22Rv1 (cell line): ENCODE results near the gene AK9.

Experiments used
- H3K27ac ChIP-seq: fragments of 450-650 bp; 2 replicates; pipeline ENCODE4 v1.5.1; 2017
- ZFX ChIP-seq: fragments of 450-650 bp; IDR thresholded peaks from 2 replicates; pipeline ENCODE4 v1.6.1; 2017; ENCODE audit warnings: antibody characterized with exemption, borderline replicate concordance
- TF ChIP-seq, protein P1 (sequence below): fragments of 450-650 bp; IDR thresholded peaks from 2 replicates; pipeline ENCODE4 v1.5.1; 2017; ENCODE audit warnings: mild to moderate bottlenecking

AK9 gene

DNA sequence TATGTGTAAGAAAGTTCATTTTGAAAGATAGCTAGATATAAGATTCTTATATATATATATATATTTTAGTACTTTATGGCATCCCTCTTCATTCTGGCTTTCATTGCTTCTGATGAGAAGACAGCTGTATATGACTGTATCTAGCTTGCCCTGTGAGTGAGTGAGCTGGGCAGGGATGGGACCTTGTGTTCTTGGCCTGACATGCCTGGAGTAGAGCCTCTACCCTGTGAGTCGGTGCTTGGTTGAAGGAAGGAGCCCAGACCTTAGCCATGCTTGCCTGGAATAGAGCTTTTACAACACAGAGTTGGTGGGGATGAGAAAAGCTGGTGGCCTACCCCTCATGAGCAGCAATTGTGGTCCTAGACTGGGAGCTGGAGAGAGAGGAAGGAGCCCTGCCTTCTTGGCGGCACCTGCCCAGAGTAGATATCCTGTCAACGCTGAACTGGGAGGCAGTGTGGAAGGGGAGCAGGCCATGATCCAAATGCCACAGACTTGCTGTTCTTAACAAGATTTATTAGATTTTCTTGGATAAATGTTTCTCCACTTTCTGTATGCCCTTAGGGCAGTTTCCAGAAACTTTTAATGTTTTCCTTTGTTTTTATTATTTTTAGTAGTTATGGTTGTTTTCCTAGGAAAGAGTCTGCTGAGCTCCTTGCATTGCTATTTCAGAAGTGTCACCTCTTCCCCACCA lies 31.7 kb upstream of the AK9 start:
- TF ChIP-seq, protein P1, sequence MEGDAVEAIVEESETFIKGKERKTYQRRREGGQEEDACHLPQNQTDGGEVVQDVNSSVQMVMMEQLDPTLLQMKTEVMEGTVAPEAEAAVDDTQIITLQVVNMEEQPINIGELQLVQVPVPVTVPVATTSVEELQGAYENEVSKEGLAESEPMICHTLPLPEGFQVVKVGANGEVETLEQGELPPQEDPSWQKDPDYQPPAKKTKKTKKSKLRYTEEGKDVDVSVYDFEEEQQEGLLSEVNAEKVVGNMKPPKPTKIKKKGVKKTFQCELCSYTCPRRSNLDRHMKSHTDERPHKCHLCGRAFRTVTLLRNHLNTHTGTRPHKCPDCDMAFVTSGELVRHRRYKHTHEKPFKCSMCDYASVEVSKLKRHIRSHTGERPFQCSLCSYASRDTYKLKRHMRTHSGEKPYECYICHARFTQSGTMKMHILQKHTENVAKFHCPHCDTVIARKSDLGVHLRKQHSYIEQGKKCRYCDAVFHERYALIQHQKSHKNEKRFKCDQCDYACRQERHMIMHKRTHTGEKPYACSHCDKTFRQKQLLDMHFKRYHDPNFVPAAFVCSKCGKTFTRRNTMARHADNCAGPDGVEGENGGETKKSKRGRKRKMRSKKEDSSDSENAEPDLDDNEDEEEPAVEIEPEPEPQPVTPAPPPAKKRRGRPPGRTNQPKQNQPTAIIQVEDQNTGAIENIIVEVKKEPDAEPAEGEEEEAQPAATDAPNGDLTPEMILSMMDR: no peak
- TF ChIP-seq ZFX: no peak
- H3K27ac ChIP-seq: no peak overlapping the region

DNA sequence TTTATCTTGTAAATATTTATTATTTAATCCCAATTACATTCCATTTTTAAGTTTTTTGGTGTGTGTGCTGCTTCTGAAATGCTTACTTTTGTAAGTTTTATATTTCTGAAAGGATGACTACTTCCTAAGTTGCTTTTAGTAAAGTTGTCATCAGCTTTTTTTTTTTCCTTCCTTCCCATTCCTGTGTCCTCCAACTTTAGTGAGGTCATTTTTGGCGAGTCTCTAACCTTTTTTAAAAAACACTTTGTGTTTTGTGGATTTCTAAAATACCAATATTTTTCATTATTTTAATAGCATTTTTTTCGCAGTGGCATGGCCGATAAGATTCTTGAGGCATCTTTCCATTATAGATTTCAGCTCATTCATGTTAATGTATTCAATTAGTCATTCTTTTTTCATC lies 31.0 kb upstream of the AK9 start:
- no peak overlapping the region for H3K27ac ChIP-seq
- TF ChIP-seq, protein P1: no peak
- no peak for TF ChIP-seq ZFX

DNA sequence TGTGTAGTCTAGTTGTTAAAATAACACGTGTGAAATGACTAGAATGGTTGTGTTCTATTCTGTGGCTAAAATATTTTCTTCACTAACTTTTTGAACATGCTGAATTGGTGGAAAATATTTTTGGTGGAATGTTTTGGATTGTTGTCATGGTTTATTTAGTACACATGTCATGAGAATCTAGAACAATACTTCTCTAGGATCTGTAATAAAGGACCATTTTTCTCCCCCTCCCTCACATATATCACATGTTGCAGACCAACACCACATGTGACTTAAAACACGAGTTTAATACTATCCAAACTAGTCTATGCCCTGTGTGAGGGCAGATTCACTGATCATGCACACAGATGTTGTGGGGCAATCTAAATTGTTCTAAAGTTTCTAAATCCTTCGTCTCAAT lies 29.3 kb upstream of the AK9 start:
- TF ChIP-seq ZFX: no peak
- TF ChIP-seq, protein P1: no peak

DNA sequence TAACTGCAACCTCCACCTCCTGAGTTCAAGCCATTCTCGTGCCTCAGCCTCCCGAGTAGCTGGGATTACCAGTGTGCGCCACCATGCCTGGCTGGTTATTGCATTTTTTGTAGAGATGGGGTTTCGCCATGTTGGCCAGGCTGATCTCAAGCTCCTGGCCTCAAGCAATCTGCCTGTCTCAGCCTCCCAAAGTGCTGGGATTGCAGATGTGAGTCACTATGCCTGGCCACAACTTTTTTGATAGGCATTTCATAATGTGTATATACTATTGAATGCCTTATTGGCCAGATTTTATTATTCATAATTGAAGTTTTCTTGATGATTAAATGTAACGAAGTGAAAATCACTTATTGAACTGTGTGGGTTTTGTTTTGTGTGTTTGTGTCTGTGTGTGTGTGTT lies 28.0 kb upstream of the AK9 start:
- no peak overlapping the region for H3K27ac ChIP-seq
- TF ChIP-seq ZFX: no peak
- TF ChIP-seq, protein P1: no peak

More for the DNA sequence above, 29.3 kb upstream of the AK9 start:
- no peak overlapping the region for H3K27ac ChIP-seq

DNA sequence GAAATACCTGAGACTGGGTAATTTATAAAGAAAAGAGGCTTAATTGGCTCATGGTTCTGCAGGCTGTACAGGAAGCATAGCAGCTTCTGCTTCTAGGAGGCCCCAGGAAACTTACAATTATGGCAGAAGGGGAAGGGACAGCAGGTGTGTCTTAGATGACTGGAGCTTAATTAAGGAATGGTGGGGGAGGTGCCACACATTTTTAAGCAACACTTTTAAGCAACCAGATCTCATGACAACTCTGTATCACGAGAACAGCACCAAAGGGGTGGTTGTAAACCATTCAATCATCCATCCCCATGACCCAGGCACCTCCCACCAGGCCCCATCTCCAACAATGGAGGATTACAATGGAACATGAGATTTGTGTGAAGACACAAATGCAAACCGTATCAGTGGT lies 27.0 kb upstream of the AK9 start:
- no peak overlapping the region for H3K27ac ChIP-seq
- TF ChIP-seq, protein P1: no peak
- no peak for TF ChIP-seq ZFX

DNA sequence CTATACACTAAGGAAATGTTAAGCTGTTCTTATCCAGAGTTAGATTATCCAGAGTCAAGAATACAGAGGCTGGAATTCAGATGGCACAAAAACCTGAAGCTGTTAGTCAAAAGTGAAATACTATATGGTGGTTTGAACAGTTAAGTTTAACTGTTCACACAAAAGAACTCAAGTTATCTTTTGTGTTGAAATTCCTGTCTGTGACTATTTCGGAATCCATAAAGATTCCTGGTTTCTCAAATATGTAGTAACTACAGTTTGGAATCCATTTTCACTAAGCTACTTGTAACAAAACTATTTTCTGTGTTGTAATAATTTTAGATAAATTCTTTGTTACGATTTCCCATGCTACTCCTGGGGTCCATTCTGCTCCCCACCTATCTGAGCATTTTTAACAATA lies 24.6 kb upstream of the AK9 start:
- TF ChIP-seq, protein P1: no peak
- no peak for TF ChIP-seq ZFX
- H3K27ac ChIP-seq: no peak overlapping the region

DNA sequence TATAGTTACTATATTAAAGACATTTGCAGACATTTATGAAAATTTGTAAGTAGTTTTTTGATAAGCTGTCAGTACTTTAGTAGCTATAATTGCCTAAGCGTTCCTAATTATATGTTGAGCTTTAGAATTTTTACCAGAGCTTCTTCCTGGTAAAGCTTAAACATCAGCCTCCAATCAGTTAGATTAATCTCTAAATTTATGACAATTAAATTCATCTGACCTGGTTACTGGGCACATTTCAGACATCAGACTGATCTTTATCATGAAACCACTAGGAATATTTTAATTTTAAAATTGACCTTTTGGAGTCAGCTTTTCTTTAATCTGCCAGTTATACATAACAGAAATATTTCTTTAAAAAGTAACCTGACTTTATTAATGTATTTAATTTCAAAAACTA lies 23.6 kb upstream of the AK9 start:
- TF ChIP-seq ZFX: no peak
- TF ChIP-seq, protein P1: no peak
- no peak overlapping the region for H3K27ac ChIP-seq
